Activated CD8-positive, alpha-beta memory T cell treated with anti-CD3 and anti-CD28 coated beads, Interleukin-2, amount 50 U/mL, for 48 hours (primary cell): Measurements from ENCODE around the gene LPCAT1.
"Not testable (repeated sequence)": the region's sequence is repeated elsewhere in the genome, so short reads cannot be mapped to it uniquely, and the experiment has no call there.

Experiments
- DNase-seq: peaks from one replicate; pipeline ENCODE4 v3.0.0-alpha.2; 2020

The LPCAT1 gene

GRCh38 chr5:1442222-1443145 is 81.3 kb downstream of the LPCAT1 start:
- DNase-seq: peak; percentile 36

GRCh38 chr5:1441166-1441865 is 82.4 kb downstream of the LPCAT1 start:
- DNase-seq: no peak

GRCh38 chr5:1440098-1440493 is 83.7 kb downstream of the LPCAT1 start:
- DNase-seq: no peak

DNA sequence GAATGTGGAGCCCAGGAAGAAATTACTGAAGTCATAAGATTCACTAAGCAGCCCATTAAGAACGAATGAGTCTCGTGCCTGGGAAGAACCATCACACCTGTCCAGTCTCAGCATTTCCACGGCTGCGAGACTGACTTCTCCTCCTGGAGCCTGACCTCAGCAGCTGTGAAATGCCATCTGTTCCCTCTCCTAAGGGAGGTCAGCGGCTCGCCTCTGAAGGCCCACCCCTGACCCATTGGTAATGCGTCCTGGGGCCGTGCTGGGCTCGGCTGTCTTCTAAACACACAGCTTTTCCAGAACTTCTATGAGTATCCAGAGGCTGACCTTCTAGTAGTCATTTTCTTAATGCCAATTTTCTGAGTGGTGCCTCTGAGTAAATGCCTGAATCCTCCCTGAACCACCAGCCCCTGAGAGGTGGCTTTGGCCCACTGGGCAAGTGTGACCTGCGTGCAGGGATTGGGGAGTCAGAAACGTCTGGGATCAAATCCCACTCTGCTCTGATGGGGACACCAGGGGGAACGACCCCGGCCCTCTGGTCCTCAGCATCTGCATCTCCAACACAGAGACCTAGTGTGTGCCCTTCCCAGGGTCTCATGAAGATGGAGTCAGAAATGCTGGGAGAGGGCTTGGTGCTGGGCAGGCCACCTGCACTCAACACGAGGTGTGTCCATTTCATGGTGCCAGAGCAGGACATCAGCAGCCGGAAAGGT is 84.2 kb downstream of the LPCAT1 start:
- DNase-seq: no peak

DNA sequence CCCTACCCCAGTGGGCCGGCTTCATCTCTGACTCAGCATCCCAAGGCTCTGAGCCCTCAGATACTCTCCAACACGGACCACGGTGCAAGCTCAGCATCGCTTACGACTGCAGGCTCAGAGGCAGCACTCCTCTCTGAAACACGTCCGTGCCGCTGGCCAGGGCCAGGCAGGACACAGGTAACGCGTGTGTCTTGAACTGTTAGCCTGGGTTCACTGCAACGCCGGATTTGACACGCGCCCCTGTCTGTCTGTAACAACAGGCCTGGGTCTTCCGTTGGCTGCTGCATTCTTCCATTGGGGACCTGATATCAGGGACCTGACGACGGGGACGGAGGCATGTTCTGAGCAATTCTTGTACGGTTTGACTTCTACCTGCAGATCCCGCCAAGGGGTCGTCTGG is 84.9 kb downstream of the LPCAT1 start:
- DNase-seq: no peak

- DNase-seq: no peak
These were observed 85.7 kb downstream of the LPCAT1 start for GRCh38 chr5:1437876-1438559.

- no peak for DNase-seq
These were observed 86.4 kb downstream of the LPCAT1 start for GRCh38 chr5:1437226-1437829.

- no peak for DNase-seq
These were observed 87.1 kb downstream of the LPCAT1 start for GRCh38 chr5:1436681-1437080.

GRCh38 chr5:1436036-1436435 is 87.7 kb downstream of the LPCAT1 start:
- DNase-seq: no peak

- no peak for DNase-seq
These were observed 88.4 kb downstream of the LPCAT1 start for GRCh38 chr5:1435369-1435768.

DNA sequence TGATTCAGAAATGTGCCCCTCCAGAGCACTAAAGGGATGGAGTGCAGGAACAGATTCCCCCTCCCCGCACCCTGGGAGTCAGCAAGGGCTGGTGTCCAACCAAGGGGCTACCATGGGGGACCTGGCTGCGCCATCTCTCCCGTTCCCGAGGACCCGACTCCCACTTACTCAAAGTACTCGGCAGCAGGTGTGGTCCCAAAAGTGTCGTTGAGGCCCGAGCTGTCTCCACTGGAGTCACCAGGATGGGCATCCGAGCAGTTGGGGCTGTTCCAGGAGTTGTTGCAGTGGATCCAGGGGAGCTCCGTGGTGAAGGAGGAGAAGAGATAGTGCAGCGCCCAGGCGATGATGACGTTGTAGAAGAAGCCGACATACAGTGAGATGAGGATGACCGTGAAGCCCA is 91.5 kb downstream of the LPCAT1 start:
- no peak for DNase-seq

- no peak for DNase-seq
These were observed 91.9 kb downstream of the LPCAT1 start for GRCh38 chr5:1431896-1432295.

GRCh38 chr5:1431021-1431811 is 92.5 kb downstream of the LPCAT1 start:
- DNase-seq: no peak

GRCh38 chr5:1430121-1430795 is 93.5 kb downstream of the LPCAT1 start:
- no peak for DNase-seq

DNA sequence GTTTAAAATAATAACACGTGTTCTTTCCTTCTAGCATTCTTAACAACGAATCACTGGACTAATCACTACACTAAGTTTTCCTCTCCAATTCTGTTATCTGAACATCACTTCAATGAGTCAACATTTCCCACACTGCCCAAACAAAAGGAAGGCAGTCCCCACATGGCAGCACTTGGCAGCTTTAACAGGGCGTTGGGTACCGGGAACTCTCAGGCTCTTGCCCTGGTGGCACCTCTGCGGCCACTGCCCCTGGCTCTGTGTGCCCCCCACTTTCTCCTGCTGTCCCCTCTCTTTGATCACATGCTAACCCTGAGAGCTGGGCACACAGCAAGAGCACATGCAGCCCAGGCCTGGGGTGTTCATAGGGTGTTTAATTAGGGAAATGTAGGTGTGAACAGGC is 94.3 kb downstream of the LPCAT1 start:
- no peak for DNase-seq

GRCh38 chr5:1429066-1429465 is 94.7 kb downstream of the LPCAT1 start:
- DNase-seq: no peak

DNA sequence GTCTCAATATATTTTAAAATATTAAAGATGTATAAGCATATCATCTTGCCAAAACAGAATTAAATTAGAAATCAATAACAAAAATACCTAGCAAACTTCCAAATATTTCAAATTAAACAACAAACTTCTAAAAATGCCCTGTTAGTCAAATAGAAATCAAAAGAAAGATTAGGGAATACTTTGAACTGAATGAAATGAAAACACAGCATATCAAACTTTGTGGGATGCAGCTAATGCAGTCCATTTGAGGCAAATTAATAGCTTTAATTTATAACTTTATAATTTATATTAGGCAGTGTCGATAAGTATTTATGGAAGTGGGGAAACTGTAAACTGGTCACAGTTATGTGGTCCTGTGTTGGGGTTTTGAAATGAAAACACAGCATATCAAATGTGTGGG is 95.7 kb downstream of the LPCAT1 start:
- DNase-seq: no peak

DNA sequence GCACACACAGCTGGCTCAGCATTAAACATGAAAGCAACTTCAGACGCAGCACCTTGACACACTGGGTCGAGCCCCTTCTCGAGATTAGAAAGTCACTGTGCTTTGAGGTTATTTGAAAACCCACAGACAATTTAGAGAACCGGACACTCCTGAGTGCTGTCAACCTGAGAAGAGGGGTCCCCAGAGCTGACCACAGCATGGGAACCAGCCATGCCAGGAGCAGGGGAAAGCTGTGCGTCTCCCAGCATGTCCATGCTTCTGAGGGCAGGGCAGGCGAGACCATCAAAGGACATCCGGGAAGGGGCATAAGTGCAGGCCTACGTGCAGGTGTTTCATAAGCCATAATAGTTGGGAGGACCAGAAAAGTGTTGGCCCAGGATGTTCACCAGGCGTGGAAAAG is 99.0 kb downstream of the LPCAT1 start:
- no peak for DNase-seq

DNA sequence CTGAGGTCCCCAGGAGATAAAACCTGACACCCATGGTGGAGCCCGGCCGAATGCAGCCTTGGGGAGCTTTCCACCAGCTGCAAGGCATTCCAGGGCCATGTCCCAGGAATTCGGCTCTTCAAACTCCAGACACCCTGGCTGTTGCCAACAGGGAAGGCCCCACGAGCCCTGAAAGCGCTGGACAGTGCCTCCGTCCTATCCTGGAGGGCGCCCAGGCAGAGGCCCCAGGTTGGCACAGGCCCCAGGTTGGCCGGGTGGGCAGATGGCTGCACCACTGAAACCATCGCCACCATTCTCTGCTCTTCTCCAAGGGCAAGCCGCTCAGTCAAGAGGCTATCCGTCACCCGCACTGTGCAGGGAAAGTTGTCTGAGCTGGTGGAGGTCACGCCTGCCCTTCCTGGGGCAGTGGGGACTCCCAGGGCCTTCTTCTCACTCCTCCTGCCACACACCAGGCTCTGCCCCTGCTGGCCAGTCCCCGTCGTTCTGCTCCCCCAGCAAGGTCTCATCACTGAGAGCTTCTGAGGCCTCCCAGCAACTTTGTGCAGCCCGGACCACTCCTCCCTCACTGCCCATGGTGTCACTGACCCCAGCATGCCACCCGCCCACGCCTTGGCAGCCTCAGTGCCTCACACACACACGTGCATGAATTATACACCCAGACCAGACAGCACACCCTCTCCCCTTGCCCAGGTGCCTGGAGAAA is 99.7 kb downstream of the LPCAT1 start:
- no peak for DNase-seq

- DNase-seq: not testable (repeated sequence)
These were observed 101.2 kb downstream of the LPCAT1 start for GRCh38 chr5:1422522-1422921.
